Ascending aorta (tissue), 2 donors: ENCODE data around the gene UQCRQ. TPM values are rescaled to one million over a fixed set of nuclear protein-coding genes. Genes with fewer than 3 reads are reported as not detected.

Experiments
- DNase-seq, 2 donors: peaks; one replicate each; pipeline ENCODE4 v3.0.0-alpha.2; 2019; ENCODE audit warnings: low spot score in 2 of 2
- H3K27ac ChIP-seq, 2 donors: fragments of 200-600 bp; sonication (generic); one replicate each; pipeline ENCODE4 v1.5.1; 2016 to 2017; ENCODE audit warnings: mild to moderate bottlenecking in 1 of 2
- H3K27me3 ChIP-seq: fragments of 200-600 bp; sonication (generic); one replicate; pipeline ENCODE4 v1.5.1; 2017
- H3K36me3 ChIP-seq, 2 donors: fragments of 200-600 bp; sonication (generic); one replicate each; pipeline ENCODE4 v1.5.1; 2016
- H3K4me1 ChIP-seq, 2 donors: fragments of 200-600 bp; sonication (generic); one replicate each; pipeline ENCODE4 v1.5.1; 2016 to 2017; ENCODE audit warnings: mild to moderate bottlenecking in 1 of 2
- H3K4me3 ChIP-seq, 2 donors: fragments of 200-600 bp; sonication (generic); one replicate each; pipeline ENCODE4 v1.5.1; 2016 to 2017; ENCODE audit warnings: mild to moderate bottlenecking in 1 of 2
- H3K9me3 ChIP-seq, 2 donors: fragments of 200-600 bp; sonication (generic); one replicate each; pipeline ENCODE4 v1.5.1; 2016
- intact Hi-C: fragments of 100-400 bp; cut with DNase I; formaldehyde crosslinking; loops from one replicate; pipeline ENCODE4 v1.15.1; 2023
- total RNA-seq: library from RNA; depleted of rRNA; stranded (reverse); fragments of >200 nt; gene quantifications from one replicate; pipeline ENCODE4 v1.1.0, GENCODE V29; 2016
- TF ChIP-seq, protein P1 (sequence below), 3 experiments: fragments of 200-600 bp in 2 of 3; fragments of 450-650 bp in 1 of 3; sonication (generic) in 2 of 3; IDR thresholded peaks; one replicate each; pipeline ENCODE4 v1.5.1; 2016 to 2019; ENCODE audit warnings: antibody characterized with exemption in 3 of 3, mild to moderate bottlenecking in 1 of 3, moderate library complexity in 1 of 3

UQCRQ gene
- total RNA-seq, 1 donor from 2014 or later, result 53.6 TPM

GRCh38 chr5:132841305-132841704 lies 25.1 kb upstream of the UQCRQ start:
- Histone ChIP-seq H3K36me3 (no peaks in the 10 kb centered on the region), H3K27ac (no peak overlapping the region), H3K4me1 (no peaks in the 10 kb centered on the region), H3K4me3 (no peak overlapping the region), H3K9me3 (no peaks in the 10 kb centered on the region), H3K27me3 (no peaks in the 10 kb centered on the region)
- DNase-seq, result no peak
- TF ChIP-seq, protein P1, sequence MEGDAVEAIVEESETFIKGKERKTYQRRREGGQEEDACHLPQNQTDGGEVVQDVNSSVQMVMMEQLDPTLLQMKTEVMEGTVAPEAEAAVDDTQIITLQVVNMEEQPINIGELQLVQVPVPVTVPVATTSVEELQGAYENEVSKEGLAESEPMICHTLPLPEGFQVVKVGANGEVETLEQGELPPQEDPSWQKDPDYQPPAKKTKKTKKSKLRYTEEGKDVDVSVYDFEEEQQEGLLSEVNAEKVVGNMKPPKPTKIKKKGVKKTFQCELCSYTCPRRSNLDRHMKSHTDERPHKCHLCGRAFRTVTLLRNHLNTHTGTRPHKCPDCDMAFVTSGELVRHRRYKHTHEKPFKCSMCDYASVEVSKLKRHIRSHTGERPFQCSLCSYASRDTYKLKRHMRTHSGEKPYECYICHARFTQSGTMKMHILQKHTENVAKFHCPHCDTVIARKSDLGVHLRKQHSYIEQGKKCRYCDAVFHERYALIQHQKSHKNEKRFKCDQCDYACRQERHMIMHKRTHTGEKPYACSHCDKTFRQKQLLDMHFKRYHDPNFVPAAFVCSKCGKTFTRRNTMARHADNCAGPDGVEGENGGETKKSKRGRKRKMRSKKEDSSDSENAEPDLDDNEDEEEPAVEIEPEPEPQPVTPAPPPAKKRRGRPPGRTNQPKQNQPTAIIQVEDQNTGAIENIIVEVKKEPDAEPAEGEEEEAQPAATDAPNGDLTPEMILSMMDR (IDR thresholded peaks at IDR 0.05), result no peak
- intact Hi-C loops, result no loop called here

DNA sequence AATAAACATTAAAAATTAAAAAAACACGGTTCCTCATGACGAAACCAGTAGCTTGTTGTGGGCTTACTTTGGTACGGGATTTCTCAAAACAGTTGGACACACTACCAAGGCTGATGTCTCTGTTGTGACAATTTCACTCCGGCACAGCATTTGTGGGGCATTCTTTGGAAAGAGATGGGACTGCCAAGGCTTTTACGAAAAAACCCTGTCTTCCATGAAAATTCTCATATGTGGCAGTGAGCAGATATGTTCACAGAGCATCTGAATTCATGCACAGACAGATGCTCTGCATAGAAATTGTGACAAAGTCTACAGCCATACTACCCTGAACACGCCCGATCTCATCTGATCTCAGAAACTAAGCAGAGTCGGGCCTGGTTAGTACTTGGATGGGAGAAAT lies 18.2 kb upstream of the UQCRQ start:
- Histone ChIP-seq H3K27me3 (no peaks in the 10 kb centered on the region), H3K36me3 (no peaks in the 10 kb centered on the region), H3K27ac (no peak overlapping the region), H3K4me3 (no peak overlapping the region), H3K9me3 (no peaks in the 10 kb centered on the region), H3K4me1 (no peaks in the 10 kb centered on the region)
- no peak for DNase-seq
- TF ChIP-seq, protein P1 (IDR thresholded peaks at IDR 0.05), result no peak
- intact Hi-C loops, result no loop called here

DNA sequence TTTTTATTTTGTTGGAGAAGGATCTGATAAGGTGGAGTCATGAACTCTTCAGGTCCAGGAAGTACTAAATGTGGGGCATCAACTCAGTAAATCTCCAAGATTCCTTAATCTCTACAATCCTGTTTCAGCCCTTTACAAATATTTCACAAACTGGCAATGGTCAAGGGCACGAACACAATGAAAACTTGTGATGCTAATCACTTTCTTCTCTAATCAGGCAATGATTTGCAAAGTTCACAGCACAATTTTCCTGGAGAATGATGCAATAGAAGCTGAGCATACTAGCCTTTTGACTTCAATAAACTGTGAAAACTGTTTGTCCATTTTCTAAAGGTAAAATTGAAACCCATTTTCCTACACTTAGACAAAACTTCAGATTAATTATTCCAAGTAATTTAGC lies 17.1 kb upstream of the UQCRQ start:
- no peak for DNase-seq
- intact Hi-C loops, result no loop called here
- H3K27ac ChIP-seq, result no peak overlapping the region
- H3K9me3 ChIP-seq, result no peaks in the 10 kb centered on the region
- TF ChIP-seq, protein P1 (IDR thresholded peaks at IDR 0.05), result no peak
- H3K27me3 ChIP-seq, result no peaks in the 10 kb centered on the region
- H3K36me3 ChIP-seq, result no peaks in the 10 kb centered on the region
- H3K4me3 ChIP-seq, result no peak overlapping the region
- no peaks in the 10 kb centered on the region for H3K4me1 ChIP-seq

DNA sequence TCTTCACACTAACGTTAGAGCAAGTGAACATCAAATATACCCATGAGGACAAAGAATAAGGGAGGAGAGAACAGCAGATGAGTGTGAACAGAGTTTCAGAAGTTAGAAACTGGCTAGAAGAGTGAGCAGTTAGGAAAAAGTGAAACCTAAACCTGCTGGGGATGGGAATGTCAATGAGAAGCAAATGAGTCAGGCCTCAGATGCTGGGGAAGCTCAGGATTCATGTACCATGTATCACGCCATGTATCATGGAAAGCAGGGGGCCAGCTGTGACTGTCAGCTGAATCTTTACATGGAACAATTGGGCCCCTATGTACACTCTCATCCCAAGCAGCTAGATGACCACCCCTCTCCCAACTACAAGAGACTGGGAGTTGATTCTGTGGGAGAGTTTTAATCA lies 16.4 kb upstream of the UQCRQ start:
- H3K36me3 ChIP-seq, result no peaks in the 10 kb centered on the region
- H3K4me1 ChIP-seq, result no peaks in the 10 kb centered on the region
- DNase-seq, result no peak
- no peak overlapping the region for H3K27ac ChIP-seq
- H3K27me3 ChIP-seq, result no peaks in the 10 kb centered on the region
- no peak overlapping the region for H3K4me3 ChIP-seq
- H3K9me3 ChIP-seq, result no peaks in the 10 kb centered on the region
- intact Hi-C loops, result no loop called here
- TF ChIP-seq, protein P1 (IDR thresholded peaks at IDR 0.05), result no peak

DNA sequence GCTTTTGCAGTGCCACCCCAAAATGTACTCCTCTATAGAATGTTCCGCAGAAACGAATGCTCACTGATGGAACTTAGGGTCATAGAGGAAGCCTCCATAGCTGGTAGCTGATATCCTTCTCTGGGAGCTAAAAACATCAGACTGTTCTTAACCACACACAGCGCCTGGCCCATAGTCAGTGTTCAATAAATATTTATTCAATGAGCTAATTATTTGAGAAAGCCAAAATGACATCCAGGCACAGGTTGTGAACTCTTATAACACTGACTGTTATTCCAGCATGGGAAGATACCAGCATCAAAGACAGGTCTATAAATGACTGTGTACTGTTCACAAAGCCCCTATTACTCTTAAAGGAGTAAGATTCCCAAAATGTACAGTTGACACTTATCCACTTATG lies 13.1 kb upstream of the UQCRQ start:
- intact Hi-C loops, result no loop called here
- H3K4me3 ChIP-seq, result no peak overlapping the region
- TF ChIP-seq, protein P1 (IDR thresholded peaks at IDR 0.05), result no peak

GRCh38 chr5:132853790-132854189 lies 12.7 kb upstream of the UQCRQ start:
- Histone ChIP-seq H3K4me3 (no peak overlapping the region), H3K4me1 (no peaks in the 10 kb centered on the region), H3K9me3 (no peaks in the 10 kb centered on the region), H3K27me3 (no peaks in the 10 kb centered on the region), H3K36me3 (no peaks in the 10 kb centered on the region), H3K27ac (no peak overlapping the region)
- no peak for DNase-seq
- TF ChIP-seq, protein P1 (IDR thresholded peaks at IDR 0.05), result no peak
- intact Hi-C loops, result no loop called here

More for the DNA sequence above, 13.1 kb upstream of the UQCRQ start:
- no peak for DNase-seq
- no peak overlapping the region for H3K27ac ChIP-seq
- H3K27me3 ChIP-seq, result no peaks in the 10 kb centered on the region
- no peaks in the 10 kb centered on the region for H3K36me3 ChIP-seq
- H3K4me1 ChIP-seq, result no peaks in the 10 kb centered on the region
- H3K9me3 ChIP-seq, result no peaks in the 10 kb centered on the region
